HG02870 (cell line): Measurements from ENCODE around the gene SLC38A2.
"Not testable (repeated sequence)": the region's sequence is repeated elsewhere in the genome, so short reads cannot be mapped to it uniquely, and the experiment has no call there.

Source experiments
- ATAC-seq: cut with Tn5 transposase; IDR thresholded peaks from one replicate; pipeline ENCODE4 v1.9.1; 2021; ENCODE audit warnings: mild to moderate bottlenecking, moderate library complexity; ENCODE audit not compliant: unreplicated experiment

The SLC38A2 gene

DNA sequence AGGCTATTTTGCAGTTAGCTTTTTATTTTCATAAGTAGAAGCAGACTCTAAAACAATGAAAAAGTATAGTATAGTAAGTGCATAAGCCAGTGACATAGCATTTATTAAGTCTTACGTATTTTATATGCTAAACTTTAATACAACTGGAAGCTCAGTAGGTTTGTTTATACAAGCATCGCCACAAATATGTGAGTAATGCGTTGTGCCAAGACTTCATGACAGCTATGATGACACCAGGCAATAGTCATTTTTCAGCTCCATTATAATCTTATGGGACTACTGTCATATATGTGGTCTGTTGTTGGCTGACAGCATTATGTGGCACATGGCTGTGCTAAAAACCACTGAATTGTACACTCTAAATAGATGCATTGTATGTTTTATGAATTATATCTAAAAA lies 40.3 kb downstream of the SLC38A2 start:
- no peak for ATAC-seq

DNA sequence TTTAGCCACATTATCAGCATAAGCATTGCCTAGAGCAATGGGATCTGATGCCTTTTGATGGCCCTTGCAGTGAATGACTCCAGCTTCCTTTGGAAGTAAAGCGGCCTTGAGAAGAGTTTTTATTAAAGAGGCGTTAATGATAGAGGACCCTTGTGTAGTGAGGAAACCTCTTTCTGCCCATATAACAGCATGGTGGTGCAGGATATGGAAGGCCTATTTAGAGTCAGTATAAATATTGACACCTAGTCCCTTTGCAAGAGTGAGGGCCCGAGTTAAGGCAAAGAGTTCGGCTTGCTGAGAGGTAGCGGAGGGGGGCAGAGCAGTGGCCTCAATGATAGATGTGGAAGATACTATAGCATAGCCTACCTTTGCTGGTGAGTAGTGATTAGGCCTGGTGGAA lies 47.5 kb downstream of the SLC38A2 start:
- not testable (repeated sequence) for ATAC-seq

DNA sequence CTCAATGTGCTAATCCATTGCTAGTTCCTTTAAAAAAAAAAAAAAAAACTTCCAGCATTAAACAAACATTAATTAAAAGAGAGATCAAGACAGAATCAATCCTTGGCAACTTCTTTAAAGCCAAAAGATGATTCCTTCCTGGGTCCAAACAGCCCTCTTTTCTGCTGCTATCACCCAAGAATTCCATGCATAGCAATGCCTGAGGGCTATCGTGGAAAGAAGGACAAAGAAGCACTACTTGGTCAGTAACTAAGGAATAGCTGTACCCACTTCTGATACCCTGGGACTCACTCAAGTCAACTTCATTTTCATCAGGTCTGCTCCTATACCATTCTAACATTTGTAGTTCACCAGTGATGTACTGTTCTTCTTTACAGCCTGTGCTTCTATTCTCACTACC lies 51.8 kb downstream of the SLC38A2 start:
- ATAC-seq: no peak

DNA sequence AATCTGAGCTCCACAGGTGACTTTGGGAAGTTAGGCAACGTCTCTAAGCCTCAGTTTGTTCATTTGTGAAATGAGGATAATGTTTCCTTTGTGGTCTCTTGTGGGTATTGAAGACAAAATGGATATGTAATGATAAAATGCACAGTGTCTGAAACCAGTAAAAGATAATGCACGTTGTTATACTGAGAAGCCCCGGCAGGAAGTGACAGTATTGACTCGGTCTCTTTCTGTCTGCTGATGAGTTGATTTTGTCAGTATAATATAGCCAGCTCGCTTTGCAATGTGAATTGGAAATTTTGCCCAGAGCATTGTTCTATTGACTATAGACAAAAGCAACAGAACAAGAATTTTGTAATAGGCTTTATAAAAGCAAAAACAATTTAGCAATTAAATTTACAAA lies 54.5 kb downstream of the SLC38A2 start:
- ATAC-seq: no peak
